HCT116 (cell line): Measurements from ENCODE around the gene PIGM. TPM values are rescaled to one million over a fixed set of nuclear protein-coding genes. Genes with fewer than 3 reads are reported as not detected.

Experiments
- ATAC-seq: fragments of 200-7000 bp; cut with Tn5 transposase; 2 replicates; pipeline ENCODE4 v1.9.1; 2020; ENCODE audit warnings: mild to moderate bottlenecking, moderate library complexity
- BruUV-seq: library from RNA; stranded (reverse); fragments of 400-500 nt; replicated peaks from 2 replicates; lab custom pipeline; 2021; lab: Mats Ljungman, UMichigan
- CTCF ChIA-PET: fragments of 300-600 bp; sonication (Branson Sonifier 250); formaldehyde crosslinking; loops from one replicate; lab custom pipeline; 2021; ENCODE audit warnings: antibody characterized with exemption; lab: Charles Lee
- POLR2A ChIA-PET: fragments of 300-600, 350-600 bp; sonication (Branson Sonifier 250); formaldehyde crosslinking; loops from one replicate; lab custom pipeline; 2021; ENCODE audit warnings: antibody characterized with exemption; lab: Charles Lee
- RAD21 ChIA-PET, 2 experiments: fragments of 300-600 bp; sonication (Branson Sonifier 250); formaldehyde crosslinking; loops; one replicate each; lab custom pipeline; 2023; ENCODE audit warnings: low total read pairs in 2 of 2; ENCODE audit not compliant: uncharacterized antibody in 2 of 2, unreplicated experiment in 2 of 2, low non-redundant PET in 1 of 2; lab: Charles Lee
- DNase-seq: peaks from one replicate; pipeline ENCODE4 v3.0.0-alpha.2; 2010; ENCODE audit warnings: low read depth, low spot score
- H2AFZ ChIP-seq: fragments of 200-600 bp; shearing (Covaris generic), sonication (generic); 2 replicates; pipeline ENCODE4 v1.6.1; 2017; ENCODE audit warnings: low read depth, mixed run types, mixed read lengths, antibody characterized with exemption, low read length; ENCODE audit not compliant: poor library complexity, severe bottlenecking
- H3K27ac ChIP-seq: 2 replicates; pipeline ENCODE4 v1.5.1; 2012; ENCODE audit warnings: low read depth, low read length
- H3K27me3 ChIP-seq: fragments of 200-600 bp; sonication (generic); 2 replicates; pipeline ENCODE4 v1.6.1; 2016; ENCODE audit warnings: mixed run types, low read length, mixed read lengths; ENCODE audit not compliant: insufficient read depth
- H3K36me3 ChIP-seq, 2 experiments: fragments of 200-500 bp in 1 of 2; fragments of 200-600 bp in 1 of 2; sonication (Bioruptor generic) in 1 of 2; sonication (generic) in 1 of 2; 2 replicates each; pipeline versions ENCODE4 v1.5.1 to v1.6.1; 2014 to 2016; ENCODE audit warnings: low read length in 2 of 2, inconsistent platforms in 1 of 2, mixed read lengths in 1 of 2, mixed run types in 1 of 2; ENCODE audit not compliant: insufficient read depth in 2 of 2, control insufficient read depth in 1 of 2
- H3K4me1 ChIP-seq, 2 experiments: fragments of 200-600 bp in 1 of 2; sonication (generic) in 1 of 2; 2 replicates each; pipeline versions ENCODE4 v1.5.1 to v1.6.1; 2012 to 2017; ENCODE audit warnings: low read length in 2 of 2, inconsistent platforms in 1 of 2, mild to moderate bottlenecking in 1 of 2, mixed read lengths in 1 of 2, mixed run types in 1 of 2, moderate library complexity in 1 of 2; ENCODE audit not compliant: insufficient read depth in 2 of 2, control insufficient read depth in 1 of 2
- H3K4me2 ChIP-seq: fragments of 200-600 bp; sonication (generic); 2 replicates; pipeline ENCODE4 v1.6.1; 2017; ENCODE audit warnings: mixed run types, low read length, mixed read lengths
- H3K4me3 ChIP-seq, 2 experiments: fragments of 200-600 bp in 1 of 2; sonication (generic) in 1 of 2; replicated peaks in 1 of 2; 2 replicates each; pipeline ENCODE4 v1.5.1; 2011 to 2016; ENCODE audit warnings: low read length in 2 of 2, control low read depth in 1 of 2, low read depth in 1 of 2, mild to moderate bottlenecking in 1 of 2, mixed read lengths in 1 of 2, mixed run types in 1 of 2
- H3K79me2 ChIP-seq: fragments of 200-600 bp; sonication (generic); 2 replicates; pipeline ENCODE4 v1.6.1; 2017; ENCODE audit warnings: mild to moderate bottlenecking, mixed run types, low read length, moderate library complexity, mixed read lengths; ENCODE audit not compliant: insufficient read depth
- H3K9ac ChIP-seq: fragments of 200-600 bp; sonication (generic); 2 replicates; pipeline ENCODE4 v1.6.1; 2016; ENCODE audit warnings: low read length, mixed read lengths
- H3K9me2 ChIP-seq: fragments of 200-600 bp; sonication (generic), shearing (Covaris generic); 2 replicates; pipeline ENCODE4 v1.6.1; 2017; ENCODE audit warnings: mixed run types, mild to moderate bottlenecking, moderate library complexity; ENCODE audit not compliant: insufficient read depth
- H3K9me3 ChIP-seq, 2 experiments: fragments of 200-500 bp in 1 of 2; fragments of 200-600 bp in 1 of 2; sonication (Bioruptor generic) in 1 of 2; sonication (generic) in 1 of 2; 2 replicates each; pipeline ENCODE4 v1.6.1; 2014 to 2017; ENCODE audit warnings: low read length in 2 of 2, mixed read lengths in 2 of 2, inconsistent platforms in 1 of 2, low read depth in 1 of 2, mild to moderate bottlenecking in 1 of 2, mixed run types in 1 of 2, moderate library complexity in 1 of 2; ENCODE audit not compliant: control insufficient read depth in 1 of 2, insufficient read depth in 1 of 2
- H4K20me1 ChIP-seq: fragments of 200-600 bp; sonication (generic), shearing (Covaris generic); 2 replicates; pipeline ENCODE4 v1.6.1; 2017; ENCODE audit warnings: mixed run types, mild to moderate bottlenecking, moderate library complexity; ENCODE audit not compliant: insufficient read depth
- EGR1 ChIP-seq: IDR thresholded peaks from 2 replicates; pipeline ENCODE4 v1.6.1; 2012; ENCODE audit warnings: low read depth
- ELF1 ChIP-seq: IDR thresholded peaks from 2 replicates; pipeline ENCODE4 v1.6.1; 2012; ENCODE audit warnings: low read depth, borderline replicate concordance
- EZH2 ChIP-seq: fragments of 200-600 bp; sonication (generic); IDR thresholded peaks from 2 replicates; pipeline ENCODE4 v1.6.1; 2017; ENCODE audit warnings: antibody characterized with exemption, mixed run types
- POLR2A ChIP-seq: IDR thresholded peaks from 2 replicates; pipeline ENCODE4 v1.7.0; 2011; ENCODE audit warnings: borderline replicate concordance; ENCODE audit not compliant: insufficient read depth, insufficient read length; ENCODE audit errors: extremely low read depth
- RAD21 ChIP-seq: IDR thresholded peaks from 2 replicates; pipeline ENCODE4 v1.6.1; 2012; ENCODE audit warnings: low read depth, mild to moderate bottlenecking
- YY1 ChIP-seq: IDR thresholded peaks from 2 replicates; pipeline ENCODE4 v1.6.1; 2011; ENCODE audit warnings: low read length, low read depth, moderate library complexity, mild to moderate bottlenecking; ENCODE audit not compliant: insufficient replicate concordance; ENCODE audit errors: extremely low read depth
- ZFX ChIP-seq: fragments of 450-650 bp; IDR thresholded peaks from 2 replicates; pipeline ENCODE4 v1.6.1; 2017
- intact Hi-C: fragments of 100-400 bp; cut with micrococcal nuclease; formaldehyde crosslinking; loops from 2 replicates; pipeline ENCODE4 v1.10.0; 2022
- total RNA-seq: library from RNA; stranded (reverse); gene quantifications from one replicate; pipeline ENCODE4 v1.2.1, GENCODE V29; 2021; ENCODE audit not compliant: unreplicated experiment
- TF ChIP-seq, protein P1 (sequence below): IDR thresholded peaks from 2 replicates; pipeline ENCODE4 v1.6.1; 2012
- TF ChIP-seq, protein P2 (sequence below), 3 experiments: fragments of 200-600 bp in 1 of 3; sonication (generic) in 1 of 3; IDR thresholded peaks in 2 of 3; conservative IDR thresholded peaks in 1 of 3; 2 replicates each; pipeline ENCODE4 v1.5.1; 2012 to 2017; ENCODE audit warnings: low read depth in 2 of 3, low read length in 2 of 3, antibody characterized with exemption in 1 of 3, borderline replicate concordance in 1 of 3, control low read depth in 1 of 3, mild to moderate bottlenecking in 1 of 3, mixed read lengths in 1 of 3, mixed run types in 1 of 3, moderate library complexity in 1 of 3; ENCODE audit not compliant: insufficient read depth in 1 of 3
- TF ChIP-seq, protein P3 (sequence below): IDR thresholded peaks from 2 replicates; pipeline ENCODE4 v1.6.1; 2012; ENCODE audit warnings: low read depth

Gene PIGM
- total RNA-seq, 1 experiment from 2014 or later: 4.1 TPM

DNA sequence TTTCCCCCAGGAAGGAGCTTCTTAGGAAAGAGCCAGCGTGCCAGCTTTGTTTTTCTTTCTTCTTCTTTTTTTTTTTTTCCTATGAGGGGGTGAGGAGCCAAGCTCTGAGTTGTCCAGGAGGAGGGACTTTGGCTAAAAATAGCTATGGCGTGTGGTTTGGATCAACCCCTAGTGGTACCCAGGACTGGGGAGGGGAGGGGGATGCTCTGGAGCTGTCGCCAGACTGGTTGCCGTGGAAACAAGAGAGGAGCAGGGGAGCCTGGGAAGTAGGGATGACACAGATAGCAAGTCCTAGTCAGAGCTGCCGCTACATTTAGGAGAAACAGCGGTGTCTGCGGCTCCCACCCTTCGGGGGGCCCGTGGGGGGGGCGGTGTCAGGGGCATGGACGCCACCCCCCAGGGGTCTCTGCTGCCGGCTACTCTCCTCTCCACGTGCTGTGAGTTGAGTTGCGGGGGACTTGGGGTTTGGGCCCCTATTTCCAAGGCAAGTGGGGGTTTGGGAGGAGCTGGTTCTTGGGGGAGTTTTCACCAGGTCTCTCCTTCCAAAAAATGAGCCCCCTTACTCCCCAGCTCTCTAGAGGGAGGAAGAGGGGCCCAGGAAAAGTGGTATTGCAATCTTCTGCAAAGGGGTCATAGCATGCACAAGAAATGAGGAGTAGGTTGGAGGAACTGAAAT, 49.6 kb upstream of the PIGM start, which contains the start of gene KCNJ9:
Gene KCNJ9 (plus strand): TSS at position 278 of the 676 bp plus-strand sequence. CDS start 2,493 bp downstream, outside the sequence.
- peaks cover 26% of the 10 kb centered on the region for H3K27me3 ChIP-seq
- intact Hi-C loops: no loop called here

More for the DNA sequence above, 49.6 kb upstream of the PIGM start, which contains the start of gene KCNJ9:
- H3K4me2 ChIP-seq: no peak within 1 kb of the TSS
- RAD21 ChIA-PET: interaction anchor here in 1 of 2 experiments (1.3 kb wide), 1 partner anchor 35 kb away, joined by 3 read pairs; no protein-coding TSS in a partner anchor
- no peak within 1 kb of the TSS for H3K27ac ChIP-seq
- TF ChIP-seq ZFX (no peak), ELF1 (no peak), YY1 (no peak), EGR1 (no peak), RAD21 (no peak), POLR2A (no peak), EZH2 (no peak)
- TF ChIP-seq, protein P1, sequence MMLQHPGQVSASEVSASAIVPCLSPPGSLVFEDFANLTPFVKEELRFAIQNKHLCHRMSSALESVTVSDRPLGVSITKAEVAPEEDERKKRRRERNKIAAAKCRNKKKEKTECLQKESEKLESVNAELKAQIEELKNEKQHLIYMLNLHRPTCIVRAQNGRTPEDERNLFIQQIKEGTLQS: no peak
- TF ChIP-seq, protein P2, sequence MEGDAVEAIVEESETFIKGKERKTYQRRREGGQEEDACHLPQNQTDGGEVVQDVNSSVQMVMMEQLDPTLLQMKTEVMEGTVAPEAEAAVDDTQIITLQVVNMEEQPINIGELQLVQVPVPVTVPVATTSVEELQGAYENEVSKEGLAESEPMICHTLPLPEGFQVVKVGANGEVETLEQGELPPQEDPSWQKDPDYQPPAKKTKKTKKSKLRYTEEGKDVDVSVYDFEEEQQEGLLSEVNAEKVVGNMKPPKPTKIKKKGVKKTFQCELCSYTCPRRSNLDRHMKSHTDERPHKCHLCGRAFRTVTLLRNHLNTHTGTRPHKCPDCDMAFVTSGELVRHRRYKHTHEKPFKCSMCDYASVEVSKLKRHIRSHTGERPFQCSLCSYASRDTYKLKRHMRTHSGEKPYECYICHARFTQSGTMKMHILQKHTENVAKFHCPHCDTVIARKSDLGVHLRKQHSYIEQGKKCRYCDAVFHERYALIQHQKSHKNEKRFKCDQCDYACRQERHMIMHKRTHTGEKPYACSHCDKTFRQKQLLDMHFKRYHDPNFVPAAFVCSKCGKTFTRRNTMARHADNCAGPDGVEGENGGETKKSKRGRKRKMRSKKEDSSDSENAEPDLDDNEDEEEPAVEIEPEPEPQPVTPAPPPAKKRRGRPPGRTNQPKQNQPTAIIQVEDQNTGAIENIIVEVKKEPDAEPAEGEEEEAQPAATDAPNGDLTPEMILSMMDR (IDR thresholded peaks at IDR 0.05 in 2 of 3, conservative IDR thresholded peaks at IDR 0.05 in 1 of 3; ENCODE audit: borderline replicate concordance in 1 of 3, insufficient read depth in 1 of 3, low read depth in 2 of 3, low read length in 2 of 3): no peak
- TF ChIP-seq, protein P3, sequence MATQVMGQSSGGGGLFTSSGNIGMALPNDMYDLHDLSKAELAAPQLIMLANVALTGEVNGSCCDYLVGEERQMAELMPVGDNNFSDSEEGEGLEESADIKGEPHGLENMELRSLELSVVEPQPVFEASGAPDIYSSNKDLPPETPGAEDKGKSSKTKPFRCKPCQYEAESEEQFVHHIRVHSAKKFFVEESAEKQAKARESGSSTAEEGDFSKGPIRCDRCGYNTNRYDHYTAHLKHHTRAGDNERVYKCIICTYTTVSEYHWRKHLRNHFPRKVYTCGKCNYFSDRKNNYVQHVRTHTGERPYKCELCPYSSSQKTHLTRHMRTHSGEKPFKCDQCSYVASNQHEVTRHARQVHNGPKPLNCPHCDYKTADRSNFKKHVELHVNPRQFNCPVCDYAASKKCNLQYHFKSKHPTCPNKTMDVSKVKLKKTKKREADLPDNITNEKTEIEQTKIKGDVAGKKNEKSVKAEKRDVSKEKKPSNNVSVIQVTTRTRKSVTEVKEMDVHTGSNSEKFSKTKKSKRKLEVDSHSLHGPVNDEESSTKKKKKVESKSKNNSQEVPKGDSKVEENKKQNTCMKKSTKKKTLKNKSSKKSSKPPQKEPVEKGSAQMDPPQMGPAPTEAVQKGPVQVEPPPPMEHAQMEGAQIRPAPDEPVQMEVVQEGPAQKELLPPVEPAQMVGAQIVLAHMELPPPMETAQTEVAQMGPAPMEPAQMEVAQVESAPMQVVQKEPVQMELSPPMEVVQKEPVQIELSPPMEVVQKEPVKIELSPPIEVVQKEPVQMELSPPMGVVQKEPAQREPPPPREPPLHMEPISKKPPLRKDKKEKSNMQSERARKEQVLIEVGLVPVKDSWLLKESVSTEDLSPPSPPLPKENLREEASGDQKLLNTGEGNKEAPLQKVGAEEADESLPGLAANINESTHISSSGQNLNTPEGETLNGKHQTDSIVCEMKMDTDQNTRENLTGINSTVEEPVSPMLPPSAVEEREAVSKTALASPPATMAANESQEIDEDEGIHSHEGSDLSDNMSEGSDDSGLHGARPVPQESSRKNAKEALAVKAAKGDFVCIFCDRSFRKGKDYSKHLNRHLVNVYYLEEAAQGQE: no peak
- H3K4me3 ChIP-seq: no peak within 1 kb of the TSS
- ATAC-seq (no peak), DNase-seq (no peak)
- CTCF ChIA-PET: interaction anchor here (1.2 to 3.8 kb wide), 2 partner anchors 23 to 35 kb away, joined by 5 to 33 read pairs; no protein-coding TSS in a partner anchor
- no peaks in the 10 kb centered on the region for H3K9me2 ChIP-seq
- no peaks in the 10 kb centered on the region for H4K20me1 ChIP-seq
- no peaks in the 10 kb centered on the region for H3K79me2 ChIP-seq
- POLR2A ChIA-PET: no interaction called here
- H3K36me3 ChIP-seq: no peaks in the 10 kb centered on the region
- BruUV-seq: no TSS peak
- no peak within 1 kb of the TSS for H2AFZ ChIP-seq
- H3K9me3 ChIP-seq: no peaks in the 10 kb centered on the region
- no peak within 1 kb of the TSS for H3K9ac ChIP-seq
- no peaks in the 10 kb centered on the region; a peak in 2 of 4 replicates for H3K4me1 ChIP-seq
